Esophagus muscularis mucosa (tissue), 4 donors: Measurements from ENCODE around the gene SPATA12. TPM values are rescaled to one million over a fixed set of nuclear protein-coding genes. Genes with fewer than 3 reads are reported as not detected.

ENCODE experiments used
- DNase-seq: peaks from one replicate; pipeline ENCODE4 v3.0.0-alpha.2; 2017; ENCODE audit errors: extremely low spot score
- H3K27ac ChIP-seq, 4 donors: fragments of 200-600 bp; sonication (generic); replicated peaks in 1 of 4; 1 replicate in 3 of 4; 2 replicates in 1 of 4; pipeline ENCODE4 v1.5.1; 2016 to 2019; ENCODE audit warnings: mild to moderate bottlenecking in 1 of 4
- H3K27me3 ChIP-seq, 4 donors: fragments of 200-600 bp; sonication (generic); one replicate each; pipeline versions ENCODE4 v1.5.1 to v1.6.0; 2016 to 2019
- H3K36me3 ChIP-seq, 4 donors: fragments of 200-600 bp; sonication (generic); one replicate each; pipeline ENCODE4 v1.5.1; 2016 to 2019
- H3K4me1 ChIP-seq, 4 donors: fragments of 200-600 bp; sonication (generic); one replicate each; pipeline ENCODE4 v1.5.1; 2016 to 2019
- H3K4me3 ChIP-seq, 4 donors: fragments of 200-600 bp; sonication (generic); 1 replicate in 2 of 4; 2 replicates in 2 of 4; pipeline ENCODE4 v1.5.1; 2016 to 2019; ENCODE audit warnings: mild to moderate bottlenecking in 4 of 4, moderate library complexity in 1 of 4
- H3K9me3 ChIP-seq, 4 donors: fragments of 200-600 bp; sonication (generic); 1 replicate in 3 of 4; 2 replicates in 1 of 4; pipeline ENCODE4 v1.5.1; 2016 to 2019
- EP300 ChIP-seq: sonication (generic); formaldehyde crosslinking; IDR thresholded peaks from one replicate; pipeline ENCODE4 v1.6.1; 2017; ENCODE audit warnings: antibody characterized with exemption
- POLR2A ChIP-seq: fragments of 450-650 bp; IDR thresholded peaks from one replicate; pipeline ENCODE4 v1.6.1; 2017; ENCODE audit warnings: antibody characterized with exemption, moderate library complexity, mild to moderate bottlenecking, low read depth
- POLR2AphosphoS5 ChIP-seq, 2 donors: sonication (generic); formaldehyde crosslinking; IDR thresholded peaks; one replicate each; pipeline ENCODE4 v1.6.1; 2017; ENCODE audit warnings: antibody characterized with exemption in 2 of 2
- WGBS: methylation state at CpG from one replicate; pipeline ENCODE4 v1.1.5; 2018; 5-methylcytosine and 5-hydroxymethylcytosine counted together
- intact Hi-C: fragments of 100-400 bp; cut with DNase I; formaldehyde crosslinking; loops from one replicate; pipeline ENCODE4 v1.15.1; 2023
- total RNA-seq, 4 donors: library from RNA; depleted of rRNA; stranded (reverse); fragments of >200 nt; gene quantifications; one replicate each; pipeline versions ENCODE4 v1.1.0 to v1.2.1, GENCODE V29; 2016
- TF ChIP-seq, protein P1 (sequence below), 3 experiments: fragments of 200-600 bp in 2 of 3; fragments of 450-650 bp in 1 of 3; sonication (generic) in 2 of 3; IDR thresholded peaks; one replicate each; pipeline ENCODE4 v1.5.1; 2017 to 2019; ENCODE audit warnings: antibody characterized with exemption in 3 of 3, mild to moderate bottlenecking in 2 of 3, moderate library complexity in 1 of 3

Gene SPATA12
- total RNA-seq, 4 donors from 2014 or later = 0.13 TPM; not detected in 3

DNA sequence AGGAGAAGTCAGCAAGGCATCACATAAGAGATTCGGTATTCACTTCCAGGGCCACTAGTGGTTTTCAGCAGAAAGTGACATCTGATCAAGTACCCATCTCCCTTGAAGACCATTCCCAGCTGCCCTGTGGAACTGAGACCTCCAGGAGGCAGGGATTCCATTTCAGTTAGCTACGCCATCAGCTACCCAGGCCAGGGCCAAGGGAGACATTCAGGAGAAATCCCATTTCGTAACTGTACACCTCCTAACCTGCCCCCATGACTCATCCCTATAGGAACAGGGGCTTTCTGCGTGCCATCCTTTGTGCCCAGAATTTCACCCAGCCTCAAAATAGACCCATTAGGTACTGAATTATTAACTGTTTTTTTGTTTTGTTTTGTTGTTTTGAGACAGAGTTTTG, 24.7 kb downstream of the SPATA12 start:
- no peak overlapping the region for H3K27ac ChIP-seq
- H3K9me3 ChIP-seq = no peaks in the 10 kb centered on the region
- H3K4me3 ChIP-seq = no peak overlapping the region
- DNase-seq = no peak
- H3K4me1 ChIP-seq = no peaks in the 10 kb centered on the region
- no peaks in the 10 kb centered on the region for H3K36me3 ChIP-seq
- intact Hi-C loops = no loop called here
- no peak for TF ChIP-seq POLR2A
- no peak for TF ChIP-seq EP300
- no peak for TF ChIP-seq POLR2AphosphoS5 (IDR thresholded peaks at IDR 0.05)
- TF ChIP-seq, protein P1, sequence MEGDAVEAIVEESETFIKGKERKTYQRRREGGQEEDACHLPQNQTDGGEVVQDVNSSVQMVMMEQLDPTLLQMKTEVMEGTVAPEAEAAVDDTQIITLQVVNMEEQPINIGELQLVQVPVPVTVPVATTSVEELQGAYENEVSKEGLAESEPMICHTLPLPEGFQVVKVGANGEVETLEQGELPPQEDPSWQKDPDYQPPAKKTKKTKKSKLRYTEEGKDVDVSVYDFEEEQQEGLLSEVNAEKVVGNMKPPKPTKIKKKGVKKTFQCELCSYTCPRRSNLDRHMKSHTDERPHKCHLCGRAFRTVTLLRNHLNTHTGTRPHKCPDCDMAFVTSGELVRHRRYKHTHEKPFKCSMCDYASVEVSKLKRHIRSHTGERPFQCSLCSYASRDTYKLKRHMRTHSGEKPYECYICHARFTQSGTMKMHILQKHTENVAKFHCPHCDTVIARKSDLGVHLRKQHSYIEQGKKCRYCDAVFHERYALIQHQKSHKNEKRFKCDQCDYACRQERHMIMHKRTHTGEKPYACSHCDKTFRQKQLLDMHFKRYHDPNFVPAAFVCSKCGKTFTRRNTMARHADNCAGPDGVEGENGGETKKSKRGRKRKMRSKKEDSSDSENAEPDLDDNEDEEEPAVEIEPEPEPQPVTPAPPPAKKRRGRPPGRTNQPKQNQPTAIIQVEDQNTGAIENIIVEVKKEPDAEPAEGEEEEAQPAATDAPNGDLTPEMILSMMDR (IDR thresholded peaks at IDR 0.05) = no peak
- H3K27me3 ChIP-seq = no peaks in the 10 kb centered on the region
- 100% methylated on average over 4 of the region's 4 CpGs for WGBS

- DNase-seq = no peak
- no peak overlapping the region for H3K4me3 ChIP-seq
- H3K36me3 ChIP-seq = no peaks in the 10 kb centered on the region
- intact Hi-C loops = no loop called here
- no peaks in the 10 kb centered on the region for H3K9me3 ChIP-seq
- H3K27me3 ChIP-seq = no peaks in the 10 kb centered on the region
- H3K4me1 ChIP-seq = peaks cover 0 to 5% (median 0%) of the 10 kb centered on the region in 4 donors
- TF ChIP-seq POLR2A = no peak
- TF ChIP-seq, protein P1 (IDR thresholded peaks at IDR 0.05) = no peak
- no peak for TF ChIP-seq POLR2AphosphoS5 (IDR thresholded peaks at IDR 0.05)
- TF ChIP-seq EP300 = no peak
- H3K27ac ChIP-seq = no peak overlapping the region
Observed at GRCh38 chr3:57086201-57086600, 25.7 kb downstream of the SPATA12 start.

- Histone ChIP-seq H3K36me3 (no peaks in the 10 kb centered on the region), H3K4me1 (peaks cover 0 to 5% (median 0%) of the 10 kb centered on the region in 4 donors), H3K27ac (no peak overlapping the region), H3K4me3 (no peak overlapping the region), H3K27me3 (no peaks in the 10 kb centered on the region), H3K9me3 (no peaks in the 10 kb centered on the region)
- intact Hi-C loops = no loop called here
- WGBS = 92% methylated on average over 1 of the region's 1 CpG
- TF ChIP-seq POLR2A (no peak), EP300 (no peak), POLR2AphosphoS5 (IDR thresholded peaks at IDR 0.05) (no peak)
- TF ChIP-seq, protein P1 (IDR thresholded peaks at IDR 0.05) = no peak
- DNase-seq = no peak
Observed at GRCh38 chr3:57087361-57088092, 27.1 kb downstream of the SPATA12 start.

GRCh38 chr3:57088503-57088902, 28.0 kb downstream of the SPATA12 start:
- no peak for TF ChIP-seq POLR2AphosphoS5 (IDR thresholded peaks at IDR 0.05)
- TF ChIP-seq POLR2A = no peak
- TF ChIP-seq EP300 = no peak
- TF ChIP-seq, protein P1 (IDR thresholded peaks at IDR 0.05) = no peak
- intact Hi-C loops = no loop called here
- Histone ChIP-seq H3K27me3 (no peaks in the 10 kb centered on the region), H3K9me3 (no peaks in the 10 kb centered on the region), H3K27ac (no peak overlapping the region), H3K4me1 (peaks cover 0 to 5% (median 0%) of the 10 kb centered on the region in 4 donors), H3K4me3 (no peak overlapping the region), H3K36me3 (no peaks in the 10 kb centered on the region)
- 87% methylated on average over 5 of the region's 5 CpGs for WGBS
- DNase-seq = no peak

DNA sequence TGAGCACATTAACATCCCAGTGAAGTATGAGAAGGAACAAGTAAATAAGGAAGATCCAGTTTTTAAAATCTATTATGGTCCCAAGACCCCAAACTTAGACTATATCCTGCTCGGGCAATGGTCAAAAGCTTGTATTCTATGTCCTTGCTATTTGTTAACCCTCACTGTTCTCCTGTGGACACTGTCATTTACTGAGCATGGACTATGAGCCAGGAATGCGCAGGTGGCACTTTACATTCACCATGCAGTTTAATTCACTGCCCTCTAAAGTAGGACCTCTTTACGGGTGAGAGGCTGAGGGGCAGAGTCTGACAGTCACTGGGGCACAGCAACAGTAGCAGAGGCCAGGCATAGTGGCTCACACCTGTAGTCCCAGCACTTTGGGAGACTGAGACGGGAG, 28.6 kb downstream of the SPATA12 start:
- no peaks in the 10 kb centered on the region for H3K27me3 ChIP-seq
- no peak overlapping the region for H3K27ac ChIP-seq
- WGBS = 94% methylated on average over 4 of the region's 4 CpGs
- TF ChIP-seq POLR2AphosphoS5 (IDR thresholded peaks at IDR 0.05) = no peak
- TF ChIP-seq POLR2A = no peak
- TF ChIP-seq EP300 = no peak
- TF ChIP-seq, protein P1 (IDR thresholded peaks at IDR 0.05) = no peak
- no peak for DNase-seq
- peaks cover 0 to 5% (median 0%) of the 10 kb centered on the region in 4 donors for H3K4me1 ChIP-seq
- intact Hi-C loops = no loop called here
- H3K4me3 ChIP-seq = no peak overlapping the region
- no peaks in the 10 kb centered on the region for H3K9me3 ChIP-seq
- no peaks in the 10 kb centered on the region for H3K36me3 ChIP-seq
